ENCODE measurements around the gene DDX10. TPM values are rescaled to one million over a fixed set of nuclear protein-coding genes. Genes with fewer than 3 reads are reported as not detected.
"Not testable (repeated sequence)": the region's sequence is repeated elsewhere in the genome, so short reads cannot be mapped to it uniquely, and the experiment has no call there.

The DDX10 gene
- total RNA-seq, 1 donor from 2014 or later, result 21.1 TPM

- no peak for TF ChIP-seq CTCF (IDR thresholded peaks at IDR 0.05)
- Histone ChIP-seq H3K36me3 (no peaks in the 10 kb centered on the region), H3K4me1 (no peaks in the 10 kb centered on the region), H3K27me3 (ENCODE audit: low read depth) (no peaks in the 10 kb centered on the region), H3K9me3 (no peaks in the 10 kb centered on the region), H3K4me3 (no peak overlapping the region), H3K27ac (no peak overlapping the region)
- ATAC-seq, result no peak
- no peak for DNase-seq
- intact Hi-C loops (cut with DNase I), result no loop called here
Measured at GRCh38 chr11:108807262-108807661, 142.4 kb downstream of the DDX10 start.

DNA sequence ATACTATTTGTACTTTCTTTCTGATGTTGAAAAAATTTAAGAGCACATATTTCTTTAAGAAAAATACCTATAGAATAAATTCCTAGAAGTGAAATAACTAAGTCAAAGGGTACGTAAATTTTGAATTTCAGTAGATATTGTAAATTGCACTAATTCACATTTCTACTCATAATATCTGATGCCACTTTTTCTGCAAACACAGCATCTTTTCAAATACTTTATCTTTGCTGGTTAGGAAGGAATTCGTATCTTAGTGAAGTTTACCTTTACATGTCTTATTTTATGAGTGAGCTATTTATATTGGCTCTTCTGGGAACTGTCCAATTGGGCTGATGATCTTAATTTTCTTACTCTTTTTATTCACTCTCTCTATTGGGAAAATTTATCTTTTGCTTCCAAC, 148.2 kb downstream of the DDX10 start:
- DNase-seq, result no peak
- intact Hi-C loops (cut with DNase I), result no loop called here
- Histone ChIP-seq H3K4me3 (no peak overlapping the region), H3K27me3 (ENCODE audit: low read depth) (no peaks in the 10 kb centered on the region), H3K27ac (no peak overlapping the region), H3K4me1 (no peaks in the 10 kb centered on the region), H3K9me3 (no peaks in the 10 kb centered on the region), H3K36me3 (no peaks in the 10 kb centered on the region)
- no peak for ATAC-seq
- TF ChIP-seq CTCF (IDR thresholded peaks at IDR 0.05), result no peak

DNA sequence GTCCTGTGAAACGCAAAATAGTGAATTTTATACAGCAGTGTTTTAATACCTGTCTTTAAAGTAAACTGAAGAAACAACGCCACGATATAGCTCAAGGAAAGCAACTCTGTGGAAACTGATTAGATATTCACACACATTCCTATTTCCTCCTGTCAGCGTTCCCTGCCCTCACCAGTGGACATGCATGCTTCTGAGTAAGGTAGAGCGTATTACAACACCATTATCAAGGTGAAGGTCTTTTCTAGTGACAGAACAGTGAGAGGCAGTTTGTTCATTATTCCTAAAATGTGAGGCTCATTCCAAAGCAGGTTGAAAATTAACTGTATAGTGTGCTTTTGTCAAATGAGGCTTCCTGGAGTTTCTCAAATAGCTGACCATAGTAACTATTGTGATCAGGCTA, 153.1 kb downstream of the DDX10 start:
- H3K27ac ChIP-seq, result no peak overlapping the region
- H3K9me3 ChIP-seq, result no peaks in the 10 kb centered on the region
- no peaks in the 10 kb centered on the region for H3K36me3 ChIP-seq
- H3K27me3 ChIP-seq (ENCODE audit: low read depth), result no peaks in the 10 kb centered on the region
- no peak overlapping the region for H3K4me3 ChIP-seq
- no peak for TF ChIP-seq CTCF (IDR thresholded peaks at IDR 0.05)
- intact Hi-C loops (cut with DNase I), result no loop called here
- ATAC-seq, result no peak
- H3K4me1 ChIP-seq, result no peaks in the 10 kb centered on the region
- DNase-seq, result no peak

DNA sequence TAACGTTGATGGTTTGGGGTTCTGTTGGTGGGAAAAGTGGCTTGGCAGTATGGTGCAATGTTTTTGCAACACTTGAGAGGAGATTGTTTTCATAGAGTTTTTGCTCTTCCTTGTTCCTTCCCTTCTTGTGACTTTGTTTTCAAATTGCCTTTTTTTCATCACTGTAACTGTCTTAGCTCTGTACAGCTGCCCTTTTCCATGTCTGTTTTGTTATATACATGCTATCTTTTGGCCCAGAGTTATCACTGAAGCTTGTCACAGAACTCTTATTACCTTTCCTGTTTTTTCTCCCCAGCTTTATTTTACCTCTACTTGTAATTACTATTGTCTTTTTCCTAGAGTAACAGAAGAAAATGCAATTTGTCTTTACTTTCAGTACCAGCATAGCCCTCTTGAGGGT, 154.1 kb downstream of the DDX10 start:
- no peak for TF ChIP-seq CTCF (IDR thresholded peaks at IDR 0.05)
- no peak for DNase-seq
- Histone ChIP-seq H3K9me3 (no peaks in the 10 kb centered on the region), H3K4me3 (no peak overlapping the region), H3K4me1 (no peaks in the 10 kb centered on the region), H3K27ac (no peak overlapping the region), H3K27me3 (ENCODE audit: low read depth) (no peaks in the 10 kb centered on the region), H3K36me3 (no peaks in the 10 kb centered on the region)
- ATAC-seq, result no peak
- intact Hi-C loops (cut with DNase I), result no loop called here

DNA sequence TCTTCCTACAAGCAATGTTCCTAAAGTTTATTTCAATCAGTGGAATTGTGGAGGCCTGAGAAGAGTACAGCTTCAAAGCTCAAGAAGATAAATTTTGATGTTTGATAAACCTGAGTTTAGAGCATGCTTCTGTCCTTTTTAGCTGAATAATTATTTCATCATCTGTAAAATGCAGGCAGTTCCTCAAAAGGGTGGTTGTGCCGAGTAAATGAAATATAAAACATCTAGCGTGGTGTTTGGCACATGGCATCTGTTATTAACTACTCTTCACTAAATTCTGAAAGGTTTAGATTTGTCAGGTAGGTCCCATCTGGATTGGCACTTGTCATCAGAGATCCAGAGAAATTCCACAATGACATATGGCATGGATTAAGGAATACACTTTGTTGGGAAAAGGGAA, 155.1 kb downstream of the DDX10 start:
- Histone ChIP-seq H3K9me3 (no peaks in the 10 kb centered on the region), H3K4me1 (no peaks in the 10 kb centered on the region), H3K27me3 (ENCODE audit: low read depth) (no peaks in the 10 kb centered on the region), H3K36me3 (no peaks in the 10 kb centered on the region), H3K27ac (no peak overlapping the region), H3K4me3 (no peak overlapping the region)
- intact Hi-C loops (cut with DNase I), result no loop called here
- ATAC-seq, result no peak
- no peak for DNase-seq
- TF ChIP-seq CTCF (IDR thresholded peaks at IDR 0.05), result no peak

- DNase-seq; H3K4me1 ChIP-seq; H3K27me3 ChIP-seq (ENCODE audit: low read depth); H3K36me3 ChIP-seq; ATAC-seq; intact Hi-C loops (cut with DNase I); H3K4me3 ChIP-seq; H3K27ac ChIP-seq; H3K9me3 ChIP-seq: not testable (repeated sequence)
Measured at GRCh38 chr11:108823960-108824359, 159.1 kb downstream of the DDX10 start.

Measured in lower lobe of right lung (tissue), 2 donors.